Stimulated activated CD8-positive, alpha-beta memory T cell treated with anti-CD3 and anti-CD28 coated beads, Interleukin-12 subunit alpha, Interleukin-12 subunit beta, amount 100 ng/mL, for 4 hours (primary cell): ENCODE results near the gene BRF1.
"Not testable (repeated sequence)": the region's sequence is repeated elsewhere in the genome, so short reads cannot be mapped to it uniquely, and the experiment has no call there.

Experiments used
- DNase-seq: peaks from one replicate; pipeline ENCODE4 v3.0.0-alpha.2; 2020; ENCODE audit warnings: low read depth

The BRF1 gene

GRCh38 chr14:105332350-105332874 is 31.6 kb upstream of the BRF1 start:
- DNase-seq, result no peak

GRCh38 chr14:105331575-105332349 is 31.0 kb upstream of the BRF1 start:
- no peak for DNase-seq

- no peak for DNase-seq
Observed at GRCh38 chr14:105330491-105330895, 29.7 kb upstream of the BRF1 start.

GRCh38 chr14:105329411-105330150 is 28.8 kb upstream of the BRF1 start:
- DNase-seq, result no peak

- no peak for DNase-seq
Observed at GRCh38 chr14:105328678-105329390, 28.0 kb upstream of the BRF1 start.

GRCh38 chr14:105328070-105328677 is 27.4 kb upstream of the BRF1 start:
- no peak for DNase-seq

GRCh38 chr14:105327695-105328045 is 26.9 kb upstream of the BRF1 start:
- DNase-seq, result not testable (repeated sequence)

GRCh38 chr14:105326891-105327694 is 26.3 kb upstream of the BRF1 start:
- DNase-seq, result no peak

- DNase-seq, result no peak
Observed at GRCh38 chr14:105326568-105326867, 25.7 kb upstream of the BRF1 start.

GRCh38 chr14:105325716-105326567 is 25.1 kb upstream of the BRF1 start:
- DNase-seq, result no peak

GRCh38 chr14:105325303-105325702 is 24.5 kb upstream of the BRF1 start:
- DNase-seq, result no peak

- no peak for DNase-seq
Observed at GRCh38 chr14:105324871-105325270, 24.1 kb upstream of the BRF1 start.

GRCh38 chr14:105324080-105324778 is 23.4 kb upstream of the BRF1 start:
- DNase-seq, result no peak

- no peak for DNase-seq
Observed at GRCh38 chr14:105323663-105324062, 22.9 kb upstream of the BRF1 start.

GRCh38 chr14:105322791-105323556 is 22.2 kb upstream of the BRF1 start:
- DNase-seq, result no peak

- DNase-seq, result no peak
Observed at GRCh38 chr14:105317546-105317945, 16.7 kb upstream of the BRF1 start.

GRCh38 chr14:105316968-105317510 is 16.2 kb upstream of the BRF1 start:
- no peak for DNase-seq

GRCh38 chr14:105316577-105316941 is 15.8 kb upstream of the BRF1 start:
- DNase-seq, result no peak
